HG03135 (cell line): ENCODE measurements around the gene PARP9.

Experiments
- ATAC-seq: cut with Tn5 transposase; IDR thresholded peaks from one replicate; pipeline ENCODE4 v1.9.1; 2021; ENCODE audit warnings: mild to moderate bottlenecking, moderate library complexity; ENCODE audit not compliant: unreplicated experiment

The PARP9 gene

DNA sequence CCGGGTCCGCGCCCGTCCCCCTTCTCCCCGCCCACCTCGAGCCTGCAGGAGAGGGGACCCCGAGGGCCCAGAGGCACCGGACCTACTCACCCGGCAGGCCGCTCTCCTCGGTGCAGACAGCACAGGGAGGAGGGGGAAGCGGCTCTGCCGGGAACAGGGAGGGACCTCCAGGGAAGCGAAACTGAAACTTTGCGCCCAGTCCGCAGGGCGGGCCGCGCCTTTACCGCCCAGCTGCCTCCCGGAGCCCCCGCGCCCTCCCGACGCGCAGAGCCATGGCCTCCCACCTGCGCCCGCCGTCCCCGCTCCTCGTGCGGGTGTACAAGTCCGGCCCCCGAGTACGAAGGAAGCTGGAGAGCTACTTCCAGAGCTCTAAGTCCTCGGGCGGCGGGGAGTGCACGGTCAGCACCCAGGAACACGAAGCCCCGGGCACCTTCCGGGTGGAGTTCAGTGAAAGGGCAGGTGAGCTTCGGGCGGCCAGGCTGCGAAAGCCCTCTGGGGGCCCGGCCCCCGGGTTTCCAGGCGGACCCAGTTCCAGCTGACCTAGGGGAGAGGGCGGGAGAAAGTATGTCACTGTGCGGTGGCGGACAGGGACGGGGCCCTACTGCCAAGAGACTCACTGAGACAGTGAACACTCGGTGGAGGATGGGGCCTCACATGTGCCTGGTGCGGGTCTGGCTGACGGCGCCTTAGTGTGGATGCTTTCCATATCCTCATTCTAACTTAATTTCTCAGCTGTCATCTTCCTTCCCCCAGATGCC lies at the start of gene PARP9, which contains the start of gene DTX3L:
Gene PARP9 (minus strand): TSS at position 146 of the 758 bp plus-strand sequence. CDS start 4,680 bp downstream, outside the sequence.
Gene DTX3L (plus strand): TSS at position 184 of the 758 bp plus-strand sequence. CDS start 89 bp downstream, at position 273.
- peak; percentile 70 for ATAC-seq

DNA sequence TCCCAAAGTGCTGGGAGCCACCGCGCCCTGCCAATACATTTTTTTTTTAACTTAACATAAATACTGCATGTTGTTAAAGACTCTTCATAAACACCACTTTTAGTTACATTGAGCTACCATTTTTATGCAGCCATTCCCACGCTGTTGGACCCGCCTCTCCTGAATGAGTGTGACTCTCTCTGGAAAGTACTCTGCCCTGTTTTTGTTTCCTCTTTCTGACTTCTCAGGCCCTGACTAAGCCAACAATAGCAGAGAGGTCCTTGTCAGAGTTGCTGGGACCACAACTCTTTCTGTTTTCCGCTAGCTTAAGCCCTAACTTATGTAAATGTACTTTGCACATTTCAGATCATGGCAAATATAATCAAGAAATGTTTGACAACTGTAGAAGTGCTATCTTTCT lies 48.6 kb upstream of the PARP9 start:
- ATAC-seq: no peak

DNA sequence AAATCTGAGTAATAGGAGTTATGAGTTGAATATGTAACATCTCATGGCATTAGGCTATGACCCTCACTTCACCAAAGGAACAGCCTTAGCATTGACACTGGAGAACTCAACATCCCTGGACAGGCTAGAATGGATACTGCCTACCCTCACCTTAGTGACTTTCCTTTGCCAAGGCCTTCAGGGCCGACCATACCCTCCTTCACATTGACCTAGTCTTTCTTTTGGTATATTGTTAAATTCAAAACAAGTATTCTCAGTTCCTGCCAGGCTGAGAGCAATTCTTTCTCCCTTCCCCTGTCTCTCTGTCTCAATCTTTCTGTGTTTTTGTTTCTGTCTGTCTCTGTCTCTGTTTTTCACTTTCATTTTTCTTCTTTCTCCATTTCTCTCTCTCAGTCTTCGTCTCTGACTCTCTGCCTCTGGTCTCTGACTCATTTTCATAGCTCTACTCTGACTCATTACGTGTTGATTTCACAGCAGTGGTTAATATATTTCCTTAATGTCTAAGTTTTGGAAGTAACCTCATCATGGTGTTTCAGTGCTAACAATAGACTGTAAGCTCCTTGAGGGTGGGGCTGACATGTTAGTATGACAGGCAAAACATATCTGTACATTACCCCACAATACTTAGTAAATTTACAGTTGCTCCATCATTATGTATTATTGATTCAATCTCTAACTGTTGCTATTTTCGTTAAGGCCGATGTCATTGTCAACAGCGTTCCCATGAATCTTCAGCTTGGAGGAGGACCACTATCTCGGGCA lies 45.9 kb upstream of the PARP9 start:
- peak; percentile 95 for ATAC-seq

DNA sequence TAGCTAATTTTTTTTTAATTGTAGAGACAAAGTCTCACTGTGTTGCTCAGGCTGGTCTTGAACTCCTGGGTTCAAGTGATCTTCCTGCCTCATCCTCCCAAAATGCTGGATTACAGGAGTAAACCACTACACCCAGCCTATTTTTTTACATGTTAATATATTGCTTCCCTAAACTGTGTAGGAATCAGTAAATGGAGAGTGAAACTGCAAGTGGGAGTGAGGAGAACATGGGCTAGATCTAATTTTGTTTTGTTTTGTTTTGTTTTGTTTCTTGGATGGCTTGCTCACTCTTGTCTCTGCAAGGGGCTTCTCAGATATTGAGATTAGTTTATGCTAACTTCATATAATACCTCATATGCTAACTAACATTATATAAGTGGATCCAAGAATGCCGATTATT lies 44.8 kb upstream of the PARP9 start:
- no peak for ATAC-seq

DNA sequence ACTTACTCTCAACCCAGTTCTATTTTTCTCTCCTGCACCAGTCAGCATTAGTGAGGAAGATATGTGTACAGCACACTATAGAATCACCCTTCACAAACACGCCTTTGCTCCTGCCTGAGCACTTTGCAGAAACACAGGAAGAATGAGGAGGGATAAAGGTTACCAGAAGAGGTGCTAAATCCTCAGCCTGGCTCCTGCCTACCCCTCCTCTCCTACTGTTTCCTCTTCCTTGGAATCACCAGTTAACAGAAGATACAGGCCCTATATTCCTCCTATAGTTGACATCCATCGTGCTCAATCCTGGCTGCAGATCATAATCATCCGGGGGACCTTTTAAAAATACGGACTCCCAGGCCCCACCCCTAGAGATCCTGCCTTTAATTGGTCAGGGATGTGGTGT lies 42.2 kb upstream of the PARP9 start:
- ATAC-seq: no peak

DNA sequence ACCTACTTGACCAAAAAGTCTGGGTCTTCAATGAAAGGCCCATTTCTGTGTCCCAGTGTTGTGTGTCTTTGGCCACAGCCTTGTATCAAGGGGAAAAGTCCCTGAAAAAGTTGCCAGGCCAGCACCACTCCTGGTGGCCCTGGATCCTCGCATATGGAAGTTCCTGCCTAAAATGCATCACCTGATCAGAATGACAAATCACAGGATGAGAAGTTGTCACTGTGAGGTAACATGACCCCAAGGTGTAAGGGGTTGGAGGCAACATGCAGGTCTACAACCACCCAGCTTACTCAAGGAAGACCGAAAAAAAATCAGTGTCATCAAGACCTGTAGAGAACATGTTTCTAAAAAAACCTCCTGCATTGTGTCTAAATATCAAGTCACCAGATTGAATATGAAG lies 39.0 kb upstream of the PARP9 start:
- no peak for ATAC-seq

DNA sequence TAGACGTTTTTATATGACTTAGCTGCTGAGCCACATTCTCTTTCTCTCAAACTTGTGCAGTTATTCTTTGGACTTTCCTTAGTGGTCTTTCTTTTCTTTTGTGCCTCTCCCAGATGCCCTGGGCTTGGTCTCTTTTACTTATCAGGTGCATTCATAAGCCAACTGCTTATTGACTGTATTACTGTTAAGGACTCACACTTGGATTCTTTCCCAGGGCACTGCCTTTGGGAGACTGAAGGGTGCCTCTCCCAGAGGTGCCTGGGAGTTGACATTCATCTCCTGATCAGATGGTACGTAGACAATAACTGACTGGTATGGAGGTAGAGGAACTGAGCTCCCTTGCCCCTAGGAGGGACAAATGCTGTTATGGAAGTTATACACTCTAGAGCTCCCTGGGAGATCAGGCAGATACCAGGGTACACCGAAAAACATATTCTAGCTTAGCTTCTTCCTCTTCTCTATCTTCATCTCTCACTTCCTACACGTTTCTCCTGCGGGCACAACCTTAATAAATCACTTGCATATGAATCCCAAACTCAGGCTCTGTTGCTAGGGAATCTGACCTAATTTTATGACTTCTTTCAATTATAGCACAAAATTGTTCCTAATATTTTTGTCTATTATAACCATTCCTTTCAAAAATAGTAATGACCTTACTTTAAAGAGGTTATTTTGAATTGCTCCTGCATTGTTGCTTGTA lies 38.1 kb upstream of the PARP9 start:
- ATAC-seq: no peak

DNA sequence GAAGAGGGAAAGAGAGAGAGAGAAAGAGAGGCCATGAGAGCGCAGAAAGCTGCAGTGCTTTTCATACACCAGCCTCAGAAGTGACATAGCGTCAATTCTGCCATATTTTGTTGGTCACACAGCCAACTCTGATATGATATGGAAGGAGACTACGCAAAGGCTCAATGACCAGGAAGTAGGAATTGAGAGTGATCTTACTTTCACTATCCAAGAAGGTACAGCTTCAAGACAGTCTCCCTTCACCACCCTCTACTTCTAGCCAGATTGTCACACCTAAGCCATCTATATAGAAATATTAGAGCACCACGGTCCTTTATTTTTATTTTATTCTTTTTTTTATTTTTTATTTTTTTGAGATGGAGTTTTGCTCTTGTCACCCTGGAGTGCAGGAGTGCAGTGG lies 34.5 kb upstream of the PARP9 start:
- ATAC-seq: no peak

DNA sequence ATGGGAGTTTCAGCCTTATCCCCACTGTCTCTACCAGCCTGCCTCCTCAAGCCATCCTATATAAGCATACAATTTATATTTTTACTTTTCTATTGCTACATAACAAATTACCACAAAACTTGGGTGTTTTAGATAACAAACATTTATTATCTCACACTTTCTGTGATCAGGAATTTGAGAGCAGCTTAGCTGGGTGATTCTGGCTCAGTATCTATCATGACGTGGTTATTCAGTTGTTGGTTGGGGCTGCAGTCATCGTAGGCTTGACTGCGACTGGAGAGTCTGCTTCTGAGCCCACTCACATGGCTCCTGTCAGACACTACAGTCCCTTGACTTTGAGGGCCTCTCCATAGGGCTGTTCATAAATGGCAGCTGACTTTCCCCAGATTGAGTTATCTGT lies 34.1 kb upstream of the PARP9 start:
- no peak for ATAC-seq

DNA sequence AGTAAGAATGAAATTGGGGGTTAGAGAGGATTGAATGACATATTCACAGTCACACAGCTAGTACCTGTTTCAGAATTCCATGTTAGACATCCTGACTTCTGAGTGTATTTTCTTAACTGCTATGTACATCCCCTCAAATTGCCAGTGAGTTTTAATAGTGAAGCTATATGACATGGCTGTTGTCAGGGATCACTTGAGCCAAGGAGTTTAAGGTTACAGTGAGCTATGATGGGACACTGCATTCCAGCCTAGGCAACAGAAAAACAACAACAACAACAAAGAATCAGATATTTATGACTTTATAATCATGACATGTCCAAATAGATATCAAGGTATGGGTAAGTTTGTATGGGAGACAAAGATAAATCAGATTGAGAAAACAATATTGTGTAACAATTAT lies 29.9 kb upstream of the PARP9 start:
- no peak for ATAC-seq

DNA sequence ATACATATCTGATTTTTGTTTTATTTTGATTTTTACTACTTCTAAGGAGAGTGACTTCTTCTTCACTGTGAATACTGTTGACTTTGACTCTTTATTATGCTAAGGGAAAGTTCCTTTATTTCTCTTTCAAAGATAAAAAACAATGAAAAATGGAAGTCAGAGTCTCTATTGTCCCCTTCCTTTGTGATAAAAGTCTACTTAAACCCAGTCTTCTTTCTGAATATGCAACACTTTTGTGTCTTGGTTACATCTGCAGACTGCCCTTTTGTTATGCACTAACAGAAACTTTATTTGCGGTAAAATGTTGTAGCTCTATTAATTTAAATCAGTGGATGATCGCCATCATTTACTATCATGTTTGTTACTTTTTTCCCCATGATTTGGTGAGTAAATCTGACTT lies 26.5 kb upstream of the PARP9 start:
- ATAC-seq: no peak

DNA sequence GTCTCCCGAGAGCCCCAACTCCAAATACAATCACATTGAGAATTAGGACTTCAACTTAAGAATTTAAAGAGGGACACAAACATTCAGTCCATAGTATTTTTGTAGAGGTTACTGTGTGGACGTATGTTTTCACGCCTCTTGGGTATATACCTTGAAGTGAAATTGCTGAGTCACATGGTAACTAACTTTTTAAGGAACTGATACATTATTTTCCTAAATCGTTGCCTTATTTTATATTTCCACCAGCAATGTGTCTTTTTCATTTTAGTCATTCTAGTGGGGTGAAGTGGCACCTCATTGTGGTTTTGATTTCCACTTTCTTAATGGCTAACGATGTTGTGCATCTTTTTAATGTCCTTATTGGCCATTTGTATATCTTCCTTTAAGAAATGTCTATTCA lies 25.2 kb upstream of the PARP9 start:
- ATAC-seq: no peak

DNA sequence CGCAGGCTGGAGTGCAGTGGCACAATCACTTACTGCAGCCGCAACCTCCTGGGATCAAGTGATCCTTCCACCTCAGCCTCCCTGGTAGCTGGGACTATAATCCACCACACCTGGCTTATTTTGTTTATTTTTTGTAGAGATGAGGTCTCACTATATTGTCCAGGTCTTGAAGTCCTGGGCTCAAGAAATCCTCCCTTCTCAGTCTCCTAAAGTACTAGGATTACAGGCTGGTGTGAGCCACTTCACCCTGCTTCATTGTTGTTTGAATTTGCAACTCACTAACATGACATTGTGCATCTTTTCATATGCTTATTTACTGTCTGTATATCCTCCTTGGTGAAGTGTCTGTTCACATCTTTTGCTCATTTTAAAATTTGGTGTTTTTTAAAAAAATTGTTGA lies 23.5 kb upstream of the PARP9 start:
- no peak for ATAC-seq

DNA sequence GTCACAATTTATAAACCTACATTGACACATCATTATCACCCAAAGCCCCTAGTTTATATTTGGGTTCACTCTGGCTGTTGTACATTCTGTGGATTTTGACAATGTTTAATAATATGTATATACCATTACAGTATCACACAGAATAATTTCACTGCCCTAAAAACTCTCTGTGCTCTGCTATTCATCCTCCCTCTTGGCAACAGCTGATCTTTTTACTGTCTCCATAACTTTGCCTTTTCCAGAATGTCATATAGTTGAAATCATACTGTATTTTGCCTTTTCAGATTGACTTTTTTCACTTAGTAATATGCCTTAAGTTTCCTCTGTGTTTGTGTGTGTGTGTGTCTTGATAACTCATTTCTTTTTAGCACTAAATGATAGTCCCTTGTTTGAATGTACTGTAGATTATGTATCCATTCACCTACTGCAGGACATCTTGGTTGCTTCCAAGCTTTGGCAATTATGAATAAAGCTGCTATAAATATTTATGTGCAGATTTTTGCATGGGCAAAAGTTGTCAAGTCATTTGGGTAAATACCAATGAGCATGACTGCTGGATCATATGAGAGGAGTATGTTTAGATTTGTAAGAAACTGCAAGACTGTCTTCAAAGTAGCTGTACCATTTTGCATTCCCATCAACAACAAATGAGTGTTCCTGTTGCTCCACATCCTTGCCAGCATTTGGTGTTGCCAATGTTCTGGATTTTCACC lies 22.8 kb upstream of the PARP9 start:
- ATAC-seq: no peak

DNA sequence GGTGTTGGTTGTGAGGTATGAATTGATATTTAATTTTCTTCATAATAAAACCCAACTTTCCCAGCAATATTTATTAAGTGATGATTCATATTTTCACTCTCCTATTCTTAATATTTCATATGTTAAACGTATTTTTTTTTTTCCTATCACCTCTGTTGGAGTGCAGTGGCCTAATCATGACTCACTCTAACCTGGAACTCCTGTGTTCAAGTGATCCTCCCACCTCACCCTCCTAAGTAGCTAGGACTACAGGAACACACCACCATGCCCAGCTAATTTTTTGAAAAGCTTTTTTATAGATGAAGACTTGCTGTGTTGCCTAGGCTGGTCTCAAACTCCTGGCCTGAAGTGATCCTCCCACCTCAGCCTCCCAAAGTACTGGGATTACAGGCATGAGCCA lies 22.0 kb upstream of the PARP9 start:
- ATAC-seq: no peak

DNA sequence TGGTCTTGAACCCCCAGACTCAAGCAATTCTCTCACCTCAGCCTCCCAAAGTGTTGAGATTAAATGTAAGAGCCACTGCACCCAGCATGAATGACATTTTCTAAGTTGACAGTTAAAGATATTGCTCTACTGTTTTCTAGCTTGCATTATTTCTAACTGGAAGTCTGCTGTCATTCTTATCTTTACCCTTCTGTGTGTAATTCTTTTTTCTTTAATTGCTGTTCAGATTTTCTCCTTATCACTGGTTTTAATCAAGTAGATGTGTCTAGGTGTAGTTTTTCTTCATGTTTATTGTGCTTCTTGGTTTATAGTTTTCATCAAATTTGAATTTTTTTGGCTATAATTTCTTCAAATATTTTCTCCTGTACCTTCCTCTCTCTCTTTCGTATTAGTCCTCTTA lies 18.3 kb upstream of the PARP9 start:
- no peak for ATAC-seq

DNA sequence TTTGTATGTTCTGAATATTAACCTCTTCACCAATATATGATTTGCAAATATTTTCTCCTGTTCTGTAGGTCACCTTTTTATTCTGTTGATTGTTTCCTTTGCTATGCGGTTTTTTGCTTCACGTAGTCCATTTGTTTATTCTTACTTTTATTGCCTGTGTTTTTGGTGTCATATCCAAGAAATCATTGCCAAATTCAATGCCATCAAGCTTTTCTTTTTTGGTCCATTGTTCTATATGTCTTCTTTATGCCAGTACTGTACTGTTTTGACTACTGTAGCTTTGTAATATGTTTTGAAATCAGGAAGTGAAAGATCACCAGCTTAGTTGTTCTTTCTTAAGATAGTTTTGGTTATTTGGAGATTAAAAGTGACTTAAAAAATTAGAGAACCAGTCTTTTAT lies 17.5 kb upstream of the PARP9 start:
- ATAC-seq: no peak

DNA sequence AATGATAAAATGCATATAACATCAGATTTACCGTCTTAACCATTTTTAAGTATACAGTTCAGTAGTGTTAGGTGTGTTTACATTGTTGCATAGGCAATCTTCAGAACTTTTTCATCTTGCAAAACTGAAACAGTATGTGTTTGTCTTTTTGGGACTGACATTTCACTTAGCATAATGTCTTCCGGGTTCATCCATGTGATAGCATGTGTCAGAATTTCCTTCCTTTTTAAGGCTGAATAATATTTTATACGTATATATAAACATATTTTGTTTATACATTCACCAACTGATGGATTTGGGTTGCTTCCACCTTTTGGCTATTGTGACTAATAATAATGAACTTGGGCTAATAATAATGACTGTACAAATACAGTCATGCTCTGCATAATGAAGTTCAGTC lies 16.4 kb upstream of the PARP9 start:
- ATAC-seq: no peak

DNA sequence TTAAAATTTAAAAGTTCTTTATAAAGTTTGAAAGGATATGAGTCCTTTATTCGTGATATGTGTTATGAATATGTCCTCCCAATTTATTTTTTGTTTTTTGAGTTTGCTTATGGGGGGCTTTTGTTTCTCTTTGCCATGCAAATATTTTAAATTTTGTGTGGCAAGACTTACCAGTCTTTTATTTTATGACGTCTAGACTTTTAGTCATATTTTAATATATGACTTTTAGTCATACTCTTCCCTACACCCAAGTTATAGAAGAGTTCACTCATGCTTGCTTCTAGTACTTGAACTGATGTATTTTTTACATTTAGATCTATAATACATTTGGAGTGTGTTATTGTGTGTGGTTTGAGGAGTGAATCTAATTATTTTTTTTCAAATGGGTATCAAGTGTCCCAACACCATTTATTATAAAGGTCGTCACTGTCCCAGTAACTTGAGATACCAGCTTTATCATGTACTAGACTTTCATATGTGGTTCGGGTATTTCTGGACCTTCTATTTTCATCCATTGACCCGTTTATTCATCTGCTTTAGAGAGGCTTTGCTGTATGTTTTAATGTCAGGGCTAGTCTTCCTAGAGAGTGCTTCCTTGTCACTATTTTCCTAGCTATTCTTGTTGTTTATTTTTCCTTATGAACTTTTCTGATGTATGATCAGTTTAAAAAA lies 14.1 kb upstream of the PARP9 start:
- ATAC-seq: no peak

DNA sequence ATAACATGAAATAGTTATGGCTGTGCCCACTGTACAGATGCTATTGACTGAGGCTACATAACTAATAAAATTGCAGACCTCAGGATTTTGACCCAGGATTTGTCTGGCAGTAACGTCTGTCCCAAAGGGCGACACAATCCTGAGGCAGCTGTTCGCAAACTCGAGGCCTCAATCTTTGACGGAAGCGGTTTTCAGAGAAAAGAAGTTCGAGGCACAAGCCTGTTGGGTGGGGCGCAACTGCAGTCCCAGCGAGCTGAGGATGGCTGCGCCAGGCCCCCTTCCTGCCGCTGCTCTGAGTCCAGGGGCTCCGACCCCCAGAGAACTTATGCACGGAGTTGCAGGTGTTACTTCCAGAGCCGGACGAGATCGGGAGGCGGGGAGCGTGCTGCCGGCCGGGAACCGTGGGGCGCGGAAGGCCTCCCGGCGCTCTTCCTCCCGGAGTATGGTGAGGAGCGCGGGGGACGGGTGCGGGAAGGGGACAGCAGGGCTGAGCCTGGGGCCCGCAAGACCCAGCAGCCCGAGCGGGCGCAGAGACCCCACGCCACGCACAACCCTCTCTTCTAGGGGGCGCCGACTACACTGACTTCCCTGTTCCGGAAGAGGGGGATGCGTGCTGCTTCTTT lies 13.4 kb upstream of the PARP9 start, which contains the start of gene PARP15:
Gene PARP15 (plus strand): TSS at position 242 of the 623 bp plus-strand sequence. CDS start 18 bp downstream, at position 260.
- ATAC-seq: no peak
